OCI-M2 (cell line): Measurements from ENCODE around the gene ZNF32.
"Not testable (repeated sequence)": the region's sequence is repeated elsewhere in the genome, so short reads cannot be mapped to it uniquely, and the experiment has no call there.

Experiments used
- DNase-seq: peaks from one replicate; lab custom pipeline; 2025; ENCODE audit not compliant: unreplicated experiment; lab: John Stamatoyannopoulos, UW

The ZNF32 gene

DNA sequence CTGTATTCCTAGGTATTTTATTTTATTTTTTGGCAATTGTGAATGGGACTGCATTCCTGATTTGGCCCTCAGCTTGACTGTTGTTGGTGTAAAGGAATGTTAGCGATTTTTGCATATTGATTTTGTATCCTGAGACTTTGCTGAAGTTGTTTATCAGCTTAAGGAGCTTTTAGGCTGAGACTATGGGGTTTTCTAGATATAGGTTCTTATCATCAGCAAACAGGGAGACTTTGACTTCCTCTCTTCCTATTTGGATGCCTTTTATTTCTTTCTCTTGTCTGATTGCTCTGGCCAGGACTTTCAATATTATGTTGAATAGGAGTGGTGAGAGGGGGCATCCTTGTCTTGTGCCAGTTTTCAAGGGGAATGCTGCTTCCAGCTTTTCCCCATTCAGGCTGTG is 12.9 kb downstream of the ZNF32 start:
- DNase-seq = not testable (repeated sequence)

DNA sequence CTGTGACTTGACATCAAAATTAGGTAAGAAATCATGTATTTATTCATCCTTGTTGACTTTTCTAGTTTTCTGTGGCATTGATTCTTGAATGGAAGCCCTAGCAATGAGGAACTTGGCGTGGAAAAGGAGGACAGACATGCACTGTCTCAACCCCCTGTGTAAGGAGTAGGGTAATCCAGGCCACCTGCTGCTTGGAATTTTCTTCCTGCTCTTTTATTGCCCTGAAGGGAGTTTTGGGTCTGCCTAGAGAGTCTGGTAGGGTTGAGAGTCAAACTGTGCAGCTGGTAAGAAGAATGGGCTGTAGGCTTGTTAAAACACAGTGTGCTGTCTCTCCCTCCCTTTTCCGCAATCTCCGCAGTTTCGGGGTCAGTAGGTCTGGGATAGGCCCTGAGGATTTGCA is 19.7 kb downstream of the ZNF32 start:
- DNase-seq = no peak

DNA sequence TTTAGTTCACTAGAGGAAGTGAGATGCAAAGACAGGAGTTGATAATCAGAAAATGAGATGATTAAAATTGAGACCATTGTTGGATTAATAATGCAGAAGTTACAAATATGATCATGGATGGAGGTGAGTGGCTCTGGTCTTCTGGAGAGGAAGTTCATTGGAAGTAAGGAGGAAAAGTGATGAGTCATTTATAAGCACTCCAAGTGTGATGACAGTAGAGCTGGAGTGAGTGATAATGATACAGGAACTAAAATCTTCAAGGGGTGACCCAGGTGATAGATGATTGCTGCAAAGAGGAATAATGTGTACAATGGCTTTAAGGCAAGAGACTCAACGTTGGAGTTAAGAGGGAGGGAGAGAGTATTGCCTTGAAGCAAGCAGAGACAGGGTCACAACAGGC is 20.7 kb downstream of the ZNF32 start:
- no peak for DNase-seq

DNA sequence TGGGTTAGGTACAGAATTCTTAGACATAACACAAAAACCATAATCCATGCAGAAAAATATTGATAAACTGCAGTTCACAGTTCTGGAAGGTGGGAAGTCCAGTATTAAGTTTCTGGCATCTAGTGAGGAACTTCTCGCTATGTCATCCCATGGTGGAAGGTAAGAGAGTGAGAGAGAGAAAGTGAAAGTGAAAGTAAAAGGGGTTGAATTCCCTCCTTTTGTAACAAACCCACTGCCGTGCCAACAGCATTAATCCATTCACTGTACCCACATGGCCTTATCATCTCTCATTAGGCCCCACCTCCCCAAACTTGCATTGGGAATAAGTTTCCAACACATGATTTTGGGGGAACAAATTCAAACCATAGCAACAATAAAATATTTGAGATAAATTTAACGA is 25.3 kb downstream of the ZNF32 start:
- DNase-seq = no peak

DNA sequence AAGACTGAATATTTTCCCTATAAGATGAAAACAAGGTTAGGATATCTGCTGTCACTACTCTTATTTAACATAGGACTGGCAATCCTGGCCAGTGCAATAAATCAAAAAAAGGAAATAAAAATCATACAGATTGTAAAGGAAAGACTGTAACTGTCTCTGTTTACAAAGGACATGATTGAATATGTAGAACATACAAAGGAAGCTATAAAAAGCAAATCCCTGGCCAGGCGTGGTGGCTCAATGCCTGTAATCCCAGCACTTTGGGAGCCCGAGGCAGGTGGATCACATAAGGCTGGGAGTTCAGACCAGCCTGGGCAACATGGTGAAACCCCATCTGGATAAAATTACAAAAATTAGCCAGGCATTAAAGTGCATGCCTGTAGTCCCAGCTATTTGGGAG is 26.6 kb downstream of the ZNF32 start:
- no peak for DNase-seq

DNA sequence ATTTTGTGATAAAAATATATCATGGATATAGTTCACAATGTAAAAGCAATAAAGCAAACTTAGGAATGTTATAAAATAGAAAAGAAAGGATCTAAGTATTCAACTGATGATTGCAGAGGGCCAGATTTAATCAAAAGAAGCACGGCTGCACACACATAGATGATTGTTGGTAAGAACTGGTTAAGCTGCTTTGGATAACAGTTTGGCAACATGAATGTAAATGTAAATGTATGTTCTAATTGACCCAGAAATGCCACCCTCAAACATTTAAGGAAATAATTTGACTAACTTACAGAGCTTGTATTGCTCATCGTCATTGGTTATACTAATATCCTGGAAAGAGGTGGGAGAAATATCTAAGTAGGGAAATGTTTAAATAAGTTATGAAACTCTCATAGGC is 29.3 kb downstream of the ZNF32 start:
- DNase-seq = no peak

DNA sequence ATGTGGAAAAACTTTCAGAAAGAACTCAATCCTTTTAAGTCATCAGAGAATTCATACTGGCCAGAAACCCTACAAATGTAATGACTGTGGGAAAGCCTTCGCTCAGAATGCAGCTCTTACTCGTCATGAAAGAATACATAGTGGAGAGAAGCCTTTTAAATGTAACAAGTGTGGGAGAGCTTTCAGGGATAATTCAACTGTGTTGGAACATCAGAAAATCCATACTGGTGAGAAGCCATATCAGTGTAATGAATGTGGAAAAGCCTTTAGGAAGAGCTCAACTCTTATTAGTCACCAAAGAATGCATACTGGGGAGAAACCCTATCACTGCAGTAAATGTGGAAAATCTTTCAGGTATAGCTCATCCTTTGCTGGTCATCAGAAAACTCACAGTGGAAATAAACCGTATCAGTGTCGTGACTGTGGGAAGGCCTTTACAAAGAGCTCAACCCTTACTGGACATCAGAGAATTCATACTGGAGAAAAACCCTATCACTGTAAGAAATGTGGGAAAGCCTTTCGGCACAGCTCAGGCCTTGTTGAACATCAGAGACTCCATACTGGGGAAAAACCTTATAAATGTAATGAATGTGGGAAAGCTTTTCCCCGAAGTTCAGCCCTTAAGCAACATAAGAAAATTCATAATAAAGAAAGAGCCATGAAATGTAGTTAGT is 31.8 kb downstream of the ZNF32 start:
- DNase-seq = no peak

DNA sequence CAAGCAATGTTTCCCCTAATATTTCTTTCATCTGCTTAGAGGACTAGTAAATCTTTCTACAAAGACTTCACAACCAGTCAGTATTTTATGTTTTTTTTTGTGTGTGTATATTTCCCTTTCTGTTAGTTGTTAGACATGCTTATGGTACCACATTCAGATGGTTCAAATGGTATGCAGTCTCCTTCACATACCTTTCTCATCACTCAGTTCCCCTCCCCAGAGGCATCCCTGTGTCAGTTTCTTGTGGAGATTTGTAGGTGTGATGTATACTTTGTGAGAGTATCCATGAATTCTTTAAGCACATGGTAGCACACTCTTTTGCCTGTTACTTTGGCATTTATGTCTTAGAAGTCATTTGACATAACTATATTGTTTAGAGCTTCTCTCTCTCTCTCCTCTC is 38.0 kb downstream of the ZNF32 start:
- DNase-seq = no peak

DNA sequence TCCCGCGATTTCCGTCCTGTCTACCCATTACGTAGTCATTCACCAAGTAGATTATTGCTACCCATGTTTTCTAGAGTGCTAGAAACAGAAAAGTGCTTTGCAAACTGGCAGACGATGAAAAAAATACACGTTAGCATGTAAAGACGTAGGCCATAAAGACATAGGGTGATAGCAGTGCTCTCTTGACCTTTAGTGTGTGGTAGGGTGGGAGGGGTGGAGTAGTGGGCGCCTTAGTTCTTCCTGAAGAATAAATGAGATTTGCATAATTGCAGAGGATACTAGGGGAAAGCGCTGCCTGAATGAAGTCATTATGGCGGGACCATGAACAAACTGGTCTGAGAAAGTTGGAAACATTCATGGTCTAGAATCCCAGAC is 41.5 kb downstream of the ZNF32 start:
- DNase-seq = no peak

DNA sequence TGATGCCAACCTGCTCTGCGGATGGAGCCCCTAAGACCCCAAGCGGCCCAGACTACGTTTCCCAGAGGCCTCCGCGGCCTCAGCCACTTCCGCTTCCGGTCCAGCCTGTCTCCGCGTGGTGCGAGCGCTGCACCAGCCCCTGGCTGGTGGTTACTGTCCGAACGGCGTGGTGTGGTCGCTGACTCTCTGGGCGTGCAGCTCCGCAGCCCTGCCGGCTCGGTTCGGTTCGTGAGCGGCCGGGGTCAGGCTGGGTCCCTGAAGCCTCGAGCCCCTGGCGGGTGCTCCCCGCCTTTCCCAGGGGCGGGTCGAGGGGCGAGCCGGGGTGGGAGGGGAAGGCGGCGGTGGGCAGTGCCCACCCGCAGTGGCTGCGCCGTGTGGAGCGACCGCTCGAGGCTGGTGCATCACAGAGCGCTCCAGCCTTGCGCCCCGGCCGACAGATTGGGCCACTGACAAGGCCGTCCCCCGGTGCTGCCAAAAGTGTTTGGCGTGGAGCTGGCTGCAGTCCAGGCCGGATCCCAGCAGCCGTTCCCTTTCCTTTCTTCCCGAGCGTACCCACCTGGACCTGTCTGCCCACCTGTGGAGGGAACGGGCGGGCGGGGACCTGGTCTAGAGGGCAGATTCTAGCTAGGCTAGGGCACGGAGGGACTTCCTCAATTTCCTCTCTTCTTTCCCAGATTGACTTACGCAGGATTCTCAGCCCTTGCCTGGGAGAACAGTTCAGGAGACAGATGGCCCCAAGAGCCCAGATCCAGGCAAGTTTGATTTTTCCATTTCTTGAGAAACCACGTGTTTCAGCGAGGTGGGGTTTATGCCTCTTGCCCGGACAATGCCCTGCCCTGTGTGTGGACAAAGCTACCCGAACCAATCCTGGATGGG is 42.1 kb downstream of the ZNF32 start, which contains the start of gene ZNF485:
ZNF485 (plus strand) TSS at position 116 of the 876 bp plus-strand sequence; CDS start at position 729, 613 bp downstream.
- DNase-seq = no peak

DNA sequence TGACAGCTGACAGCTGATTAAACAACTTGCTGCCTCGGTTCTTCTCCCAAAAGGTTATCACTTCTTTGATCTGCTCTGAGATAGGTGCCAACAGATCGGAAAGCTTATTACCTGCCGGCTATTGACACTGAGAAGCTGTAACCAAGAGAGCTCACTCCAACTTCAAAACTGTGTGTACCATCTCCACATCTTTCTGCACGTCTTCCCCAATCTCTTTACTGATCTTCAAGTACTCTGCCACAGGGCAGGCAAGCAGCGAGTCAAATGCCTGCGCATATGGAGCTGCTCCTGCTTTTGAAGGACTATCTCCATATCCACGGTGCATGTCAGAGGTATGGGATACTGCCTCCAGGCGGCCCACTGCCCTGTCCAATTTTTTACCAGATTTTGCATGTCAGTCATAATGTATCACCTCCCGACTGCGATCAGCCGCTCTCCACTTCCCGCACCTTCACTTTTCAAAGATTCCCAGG is 42.8 kb downstream of the ZNF32 start:
- DNase-seq = no peak

DNA sequence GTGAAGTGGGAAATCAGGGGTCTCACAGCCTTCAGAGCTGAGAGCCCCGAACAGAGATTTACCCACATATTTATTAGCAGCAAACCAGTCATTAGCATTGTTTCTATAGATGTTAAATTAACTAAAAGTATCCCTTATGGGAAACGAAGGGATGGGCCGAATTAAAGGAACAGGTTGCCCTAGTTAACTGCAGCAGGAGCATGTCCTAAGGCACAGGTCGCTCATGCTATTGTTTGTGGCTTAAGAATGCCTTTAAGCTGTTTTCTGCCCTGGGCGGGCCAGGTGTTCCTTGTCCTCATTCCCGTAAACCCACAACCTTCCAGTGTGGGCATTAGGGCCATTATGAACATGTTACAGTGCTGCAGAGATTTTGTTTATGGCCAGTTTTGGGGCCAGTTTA is 47.1 kb downstream of the ZNF32 start:
- DNase-seq = not testable (repeated sequence)

DNA sequence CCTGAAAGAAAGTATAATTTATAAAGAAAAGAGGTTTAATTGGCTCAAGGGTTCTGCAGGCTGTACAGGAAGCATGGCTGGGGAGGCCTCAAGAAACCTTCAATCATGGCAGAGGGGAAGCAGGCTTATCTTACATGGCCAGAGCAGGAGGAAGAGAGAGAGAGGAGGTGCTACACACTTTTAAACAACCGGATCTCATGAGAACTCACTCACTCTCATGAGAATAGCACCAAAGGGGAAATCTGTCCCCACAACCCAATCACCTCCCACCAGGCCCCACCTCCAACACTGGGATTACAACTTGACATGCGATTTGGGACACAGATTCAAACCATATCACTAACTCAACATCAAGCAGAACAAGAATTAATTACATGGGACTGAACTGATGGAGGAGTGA is 49.3 kb downstream of the ZNF32 start:
- no peak for DNase-seq

DNA sequence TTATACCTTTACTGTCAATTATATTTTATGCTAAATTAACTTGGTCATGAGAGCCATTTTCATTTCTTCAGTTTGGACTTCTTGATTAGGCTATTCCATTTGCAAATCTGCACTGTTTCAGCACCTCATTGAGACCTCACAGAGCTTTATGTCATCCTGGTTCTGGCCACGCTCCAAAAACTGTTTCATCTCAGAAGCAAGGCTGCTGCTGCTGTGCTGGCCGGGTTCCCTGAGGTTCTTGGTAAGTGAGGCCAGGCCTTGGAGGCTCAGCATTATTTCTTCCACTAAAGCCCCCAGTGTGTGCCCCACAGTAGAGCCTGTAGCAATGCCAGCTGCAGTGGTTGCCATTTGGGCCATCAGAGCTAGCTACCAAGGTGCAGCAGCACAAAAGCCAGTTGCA is 50.2 kb downstream of the ZNF32 start:
- DNase-seq = no peak

DNA sequence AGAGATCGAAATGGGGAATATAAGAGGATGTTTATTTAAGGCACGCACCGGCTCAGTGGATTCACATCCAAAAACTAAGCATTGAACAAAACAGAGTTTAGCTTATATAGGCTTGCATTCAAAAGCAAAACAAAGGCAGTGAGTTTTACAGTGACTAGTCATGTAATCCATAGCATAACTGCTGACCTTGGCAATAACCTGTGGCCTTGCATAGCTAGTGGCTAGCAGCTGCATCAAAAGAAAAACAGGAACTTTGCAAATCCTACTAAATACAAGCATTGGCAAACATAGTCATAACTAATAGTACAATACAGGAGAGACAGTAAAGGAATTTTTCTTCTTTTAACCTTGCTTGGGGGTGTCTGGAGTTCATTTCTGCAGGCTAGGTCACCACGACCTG is 52.1 kb downstream of the ZNF32 start:
- DNase-seq = no peak

DNA sequence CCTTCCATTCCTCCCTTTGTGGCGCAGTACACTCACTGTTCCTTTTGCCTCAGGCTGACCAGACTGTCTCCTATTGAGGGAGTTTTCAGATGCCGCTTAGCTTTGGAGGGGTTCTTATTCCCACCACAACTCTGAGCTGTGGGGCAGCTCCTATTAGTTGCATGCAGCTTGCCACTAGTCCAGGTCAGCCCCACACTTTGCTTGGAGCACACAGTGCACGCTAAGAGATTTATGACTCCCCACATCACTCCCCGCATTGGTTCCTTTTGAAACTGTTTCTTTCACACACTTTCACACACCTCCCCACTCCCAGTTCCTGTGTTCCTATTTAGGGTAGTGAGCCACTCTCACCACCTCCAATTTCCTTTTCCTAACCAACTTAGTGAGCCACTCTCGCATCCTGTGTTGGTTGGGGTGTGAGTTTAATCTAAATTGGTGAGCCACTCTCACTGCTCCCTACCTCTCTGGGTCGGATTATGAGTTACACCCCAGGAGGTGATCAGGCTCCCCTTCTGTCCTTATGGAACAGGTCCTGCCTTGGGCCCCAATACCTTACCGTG is 52.9 kb downstream of the ZNF32 start:
- no peak for DNase-seq

DNA sequence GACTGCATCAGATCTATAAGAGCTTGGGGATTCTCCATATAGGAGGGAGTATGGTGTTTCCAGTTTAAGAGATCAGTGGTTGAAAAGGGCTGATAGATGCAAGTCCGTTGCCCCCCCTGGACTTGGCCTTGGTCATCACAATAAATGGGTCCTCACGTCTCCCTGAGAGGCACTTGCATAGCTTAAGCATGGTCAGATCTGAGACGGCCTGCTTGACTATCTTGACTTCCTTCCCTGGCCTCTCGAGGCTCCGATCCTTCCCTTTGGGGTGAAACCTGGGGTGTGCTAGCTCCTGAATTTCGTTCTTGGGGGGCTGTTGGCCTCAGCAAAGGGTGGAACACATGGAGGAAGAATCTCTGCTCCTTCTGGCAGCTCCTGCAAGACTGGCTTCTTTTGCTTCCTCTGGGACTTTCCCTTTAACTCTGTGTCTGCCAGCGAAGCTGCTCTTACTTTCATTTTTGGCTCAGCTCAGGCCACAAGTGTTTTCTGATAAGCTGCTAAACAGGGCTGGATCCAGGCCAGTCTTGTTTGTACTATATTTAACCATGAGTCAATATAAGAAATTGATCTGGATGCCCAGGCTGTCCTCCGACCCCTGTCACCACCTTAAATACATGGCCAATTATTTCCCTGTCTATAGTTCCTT is 53.6 kb downstream of the ZNF32 start:
- no peak for DNase-seq
